ENCODE data around the gene AHRR. TPM values are rescaled to one million over a fixed set of nuclear protein-coding genes. Genes with fewer than 3 reads are reported as not detected.

Gene AHRR
- total RNA-seq, 4 donors from 2014 or later, result 0.26 to 9.1 (median 6.6) TPM; not detected in 1

GRCh38 chr5:443239-444151 is 122.0 kb downstream of the AHRR start:
- Histone ChIP-seq H3K9me3 (no peaks in the 10 kb centered on the region), H3K27me3 (no peaks in the 10 kb centered on the region), H3K36me3 (no peaks in the 10 kb centered on the region), H3K4me3 (peak overlapping the region; percentile 93 to 96), H3K27ac (peak overlapping the region; percentile 83), H3K4me1 (peaks cover 0 to 18% of the 10 kb centered on the region in 2 donors)
- TF ChIP-seq CTCF (IDR thresholded peaks at IDR 0.05) (no peak), POLR2A (IDR thresholded peaks at IDR 0.05) (no peak)
- intact Hi-C loops (cut with DNase I; ENCODE audit: low total_unique reads), result no loop called here
- peak in 1 of 2 donors; percentile 29 for DNase-seq

- DNase-seq, result no peak
These were observed 122.7 kb downstream of the AHRR start for GRCh38 chr5:444226-444625.

DNA sequence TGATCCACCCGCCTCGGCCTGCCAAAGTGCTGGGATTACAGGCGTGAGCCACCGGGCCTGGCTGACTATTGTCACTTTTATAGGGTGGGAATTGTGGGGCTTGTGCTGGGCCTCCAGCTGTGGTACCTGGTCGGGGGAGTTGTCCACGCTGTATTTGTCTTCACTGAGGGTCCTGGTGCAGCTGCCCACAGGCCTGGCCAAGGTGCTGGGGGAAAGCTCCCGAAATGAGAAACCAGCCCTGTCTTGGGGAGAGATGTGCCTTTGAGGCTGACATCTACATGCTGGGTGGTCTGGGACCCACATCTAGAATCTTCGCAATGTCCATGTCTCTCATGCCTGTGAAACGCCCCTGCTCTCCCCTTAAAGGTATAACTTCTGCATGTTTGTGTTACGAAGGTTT is 124.1 kb downstream of the AHRR start:
- no peaks in the 10 kb centered on the region for H3K27me3 ChIP-seq
- peaks cover 0 to 18% of the 10 kb centered on the region in 2 donors for H3K4me1 ChIP-seq
- DNase-seq, result peak in 1 of 2 donors; percentile 3
- no peak overlapping the region for H3K4me3 ChIP-seq
- H3K27ac ChIP-seq, result no peak overlapping the region
- no peak for TF ChIP-seq POLR2A (IDR thresholded peaks at IDR 0.05)
- TF ChIP-seq CTCF (IDR thresholded peaks at IDR 0.05), result no peak
- H3K9me3 ChIP-seq, result no peaks in the 10 kb centered on the region
- intact Hi-C loops (cut with DNase I; ENCODE audit: low total_unique reads), result no loop called here
- H3K36me3 ChIP-seq, result no peaks in the 10 kb centered on the region

More at GRCh38 chr5:444226-444625, 122.7 kb downstream of the AHRR start:
- Histone ChIP-seq H3K27me3 (no peaks in the 10 kb centered on the region), H3K4me3 (peak overlapping the region; percentile 93 to 96), H3K4me1 (peaks cover 0 to 18% of the 10 kb centered on the region in 2 donors), H3K27ac (no peak overlapping the region), H3K9me3 (no peaks in the 10 kb centered on the region), H3K36me3 (no peaks in the 10 kb centered on the region)
- TF ChIP-seq CTCF (IDR thresholded peaks at IDR 0.05) (no peak), POLR2A (IDR thresholded peaks at IDR 0.05) (no peak)
- intact Hi-C loops (cut with DNase I; ENCODE audit: low total_unique reads), result no loop called here

DNA sequence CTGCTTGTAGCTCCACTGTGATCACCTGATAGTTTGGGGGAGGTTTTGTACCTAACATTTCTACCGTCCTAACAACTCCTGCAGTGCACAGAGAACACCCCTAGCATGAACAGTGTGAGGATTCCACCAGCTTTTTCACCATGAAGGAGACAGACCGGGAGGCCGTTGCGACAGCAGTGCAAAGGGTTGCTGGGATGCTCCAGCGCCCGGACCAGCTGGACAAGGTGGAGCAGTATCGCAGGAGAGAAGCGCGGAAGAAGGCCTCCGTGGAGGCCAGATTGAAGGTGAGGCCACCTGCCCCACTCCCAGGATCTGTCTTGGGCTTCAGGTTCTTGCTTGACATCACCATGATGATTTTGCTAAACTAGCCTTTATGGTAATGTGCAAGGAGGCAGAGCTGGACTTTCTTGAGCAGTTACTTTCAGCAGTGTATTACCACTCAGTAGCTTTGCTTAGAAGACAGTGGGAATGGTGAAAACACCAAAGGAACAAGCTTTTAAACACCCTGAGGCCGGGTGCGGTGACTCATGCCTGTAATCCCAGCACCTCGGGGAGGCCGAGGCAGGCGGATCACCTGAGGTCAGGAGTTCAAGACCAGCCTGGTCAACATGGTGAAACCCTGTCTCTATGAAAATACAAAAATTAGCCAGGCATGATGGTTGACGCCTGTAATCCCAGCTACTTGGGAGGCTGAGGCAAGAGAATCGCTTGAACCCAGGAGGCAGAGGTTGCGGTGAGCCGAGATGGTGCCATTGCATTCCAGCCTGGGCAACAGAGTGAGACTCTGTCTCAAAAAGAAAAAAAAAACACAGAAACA is 124.8 kb downstream of the AHRR start:
- DNase-seq, result no peak
- intact Hi-C loops (cut with DNase I; ENCODE audit: low total_unique reads), result no loop called here
- H3K27ac ChIP-seq, result no peak overlapping the region
- H3K27me3 ChIP-seq, result no peaks in the 10 kb centered on the region
- H3K4me3 ChIP-seq, result no peak overlapping the region
- no peak for TF ChIP-seq POLR2A (IDR thresholded peaks at IDR 0.05)
- no peak for TF ChIP-seq CTCF (IDR thresholded peaks at IDR 0.05)
- peaks cover 0 to under 1% of the 10 kb centered on the region in 2 donors for H3K9me3 ChIP-seq
- peaks cover 0 to 18% of the 10 kb centered on the region in 2 donors for H3K4me1 ChIP-seq
- no peaks in the 10 kb centered on the region for H3K36me3 ChIP-seq
